H9 (cell line): ENCODE data around the gene SAP30L. TPM values are rescaled to one million over a fixed set of nuclear protein-coding genes. Genes with fewer than 3 reads are reported as not detected.

Experiments
- DNase-seq: peaks from one replicate; pipeline ENCODE4 v3.0.0-alpha.2; 2017
- H2AFZ ChIP-seq: one replicate; pipeline ENCODE4 v1.6.1; 2013; ENCODE audit warnings: mild to moderate bottlenecking, low read length, control low read depth, moderate library complexity
- H2AK5ac ChIP-seq: 2 replicates; pipeline ENCODE4 v1.6.1; 2013; ENCODE audit warnings: low read length, control low read depth, mixed read lengths; ENCODE audit not compliant: insufficient read length
- H2BK120ac ChIP-seq: one replicate; pipeline ENCODE4 v1.6.1; 2013; ENCODE audit warnings: low read depth, mild to moderate bottlenecking, low read length, control low read depth, inconsistent platforms; ENCODE audit not compliant: poor library complexity, severe bottlenecking
- H2BK12ac ChIP-seq: 2 replicates; pipeline ENCODE4 v1.6.1; 2013; ENCODE audit warnings: low read length, control low read depth, mixed read lengths, low read depth; ENCODE audit not compliant: insufficient read length
- H2BK15ac ChIP-seq: 2 replicates; pipeline ENCODE4 v1.6.1; 2013; ENCODE audit warnings: low read depth, low read length, control low read depth
- H2BK20ac ChIP-seq: one replicate; pipeline ENCODE4 v1.6.1; 2013; ENCODE audit warnings: low read depth, mild to moderate bottlenecking, low read length, control low read depth, inconsistent platforms; ENCODE audit not compliant: poor library complexity, severe bottlenecking
- H2BK5ac ChIP-seq: 2 replicates; pipeline ENCODE4 v1.6.1; 2013; ENCODE audit warnings: low read length, control low read depth, mixed read lengths; ENCODE audit not compliant: insufficient read length
- H3K14ac ChIP-seq: 2 replicates; pipeline ENCODE4 v1.6.1; 2013; ENCODE audit warnings: low read length, control low read depth; ENCODE audit not compliant: insufficient read depth
- H3K18ac ChIP-seq: 2 replicates; pipeline ENCODE4 v1.6.1; 2013; ENCODE audit warnings: low read depth, mild to moderate bottlenecking, mixed read lengths, low read length, control low read depth; ENCODE audit not compliant: insufficient read length
- H3K23ac ChIP-seq: 2 replicates; pipeline ENCODE4 v1.6.1; 2013; ENCODE audit warnings: low read length, control low read depth, mixed read lengths, low read depth; ENCODE audit not compliant: insufficient read length
- H3K23me2 ChIP-seq: 2 replicates; pipeline ENCODE4 v1.6.1; 2013; ENCODE audit warnings: low read depth, mild to moderate bottlenecking, mixed read lengths, low read length, control low read depth; ENCODE audit not compliant: insufficient read length, poor library complexity, severe bottlenecking
- H3K27ac ChIP-seq: 2 replicates; pipeline ENCODE4 v1.5.1; 2013; ENCODE audit warnings: low read length, control low read depth, mixed read lengths, low read depth; ENCODE audit not compliant: insufficient read length
- H3K27me3 ChIP-seq: 2 replicates; pipeline ENCODE4 v1.6.1; 2013; ENCODE audit warnings: low read length, control low read depth, inconsistent platforms; ENCODE audit not compliant: insufficient read depth
- H3K4ac ChIP-seq: 2 replicates; pipeline ENCODE4 v1.6.1; 2013; ENCODE audit warnings: low read depth, mild to moderate bottlenecking, control low read depth, inconsistent platforms, low read length, moderate library complexity
- H3K4me1 ChIP-seq: 2 replicates; pipeline ENCODE4 v1.6.1; 2013; ENCODE audit warnings: low read length, control low read depth, inconsistent platforms; ENCODE audit not compliant: insufficient read depth
- H3K4me2 ChIP-seq: 2 replicates; pipeline ENCODE4 v1.6.1; 2013; ENCODE audit warnings: low read length, control low read depth, mixed read lengths; ENCODE audit not compliant: insufficient read length, insufficient read depth
- H3K56ac ChIP-seq: 2 replicates; pipeline ENCODE4 v1.6.1; 2013; ENCODE audit warnings: low read depth, mild to moderate bottlenecking, mixed read lengths, low read length, control low read depth; ENCODE audit not compliant: insufficient read length
- H3K79me1 ChIP-seq: 2 replicates; pipeline ENCODE4 v1.6.1; 2013; ENCODE audit warnings: low read depth, mild to moderate bottlenecking, moderate library complexity, low read length, control low read depth, inconsistent platforms; ENCODE audit not compliant: insufficient read depth, poor library complexity, severe bottlenecking
- H3K79me2 ChIP-seq: 2 replicates; pipeline ENCODE4 v1.6.1; 2013; ENCODE audit warnings: low read length, control low read depth, inconsistent platforms; ENCODE audit not compliant: insufficient read depth
- H3K9ac ChIP-seq: 2 replicates; pipeline ENCODE4 v1.6.1; 2013; ENCODE audit warnings: low read length, control low read depth, mixed read lengths; ENCODE audit not compliant: insufficient read length; ENCODE audit errors: extremely low read depth
- H3K9me3 ChIP-seq: one replicate; pipeline ENCODE4 v1.6.1; 2013; ENCODE audit warnings: low read depth, low read length, inconsistent platforms; ENCODE audit not compliant: control insufficient read depth
- H3T11ph ChIP-seq: one replicate; pipeline ENCODE4 v1.6.1; 2013; ENCODE audit warnings: mild to moderate bottlenecking, low read length, control low read depth, inconsistent platforms
- H4K20me1 ChIP-seq: one replicate; pipeline ENCODE4 v1.6.1; 2013; ENCODE audit not compliant: control insufficient read depth, insufficient read length, insufficient read depth
- H4K5ac ChIP-seq: 2 replicates; pipeline ENCODE4 v1.6.1; 2013; ENCODE audit warnings: low read depth, mild to moderate bottlenecking, mixed read lengths, low read length, control low read depth; ENCODE audit not compliant: insufficient read length
- H4K8ac ChIP-seq: replicated peaks from 2 replicates; pipeline ENCODE4 v1.6.1; 2013; ENCODE audit warnings: low read length, control low read depth, mixed read lengths, low read depth; ENCODE audit not compliant: insufficient read length
- H4K91ac ChIP-seq: 2 replicates; pipeline ENCODE4 v1.6.1; 2013; ENCODE audit warnings: low read depth, mild to moderate bottlenecking, moderate library complexity, mixed read lengths, low read length, control low read depth; ENCODE audit not compliant: insufficient read length
- H3K27ac Mint-ChIP-seq, 3 experiments: 2 replicates in 2 of 3; 3 replicates in 1 of 3; pipeline ENCODE4 v1.8.0; 2020 to 2021; ENCODE audit warnings: mixed read lengths in 3 of 3, mild to moderate bottlenecking in 1 of 3, moderate library complexity in 1 of 3
- H3K27me3 Mint-ChIP-seq: 2 replicates; pipeline ENCODE4 v1.8.0; 2021; ENCODE audit warnings: low read depth, mild to moderate bottlenecking, moderate library complexity, mixed read lengths
- H3K36me3 Mint-ChIP-seq, 3 experiments: 2 replicates in 2 of 3; 3 replicates in 1 of 3; pipeline ENCODE4 v1.8.0; 2020 to 2021; ENCODE audit warnings: low read depth in 3 of 3, mixed read lengths in 3 of 3; ENCODE audit not compliant: insufficient read depth in 1 of 3
- H3K4me1 Mint-ChIP-seq, 2 experiments: 2 replicates each; pipeline ENCODE4 v1.8.0; 2020; ENCODE audit warnings: mixed read lengths in 2 of 2
- H3K4me3 Mint-ChIP-seq, 2 experiments: 2 replicates in 1 of 2; 3 replicates in 1 of 2; pipeline ENCODE4 v1.8.0; 2020 to 2021; ENCODE audit warnings: mild to moderate bottlenecking in 2 of 2, mixed read lengths in 2 of 2, moderate library complexity in 1 of 2
- H3K9me3 Mint-ChIP-seq, 2 experiments: 2 replicates in 1 of 2; 3 replicates in 1 of 2; pipeline ENCODE4 v1.8.0; 2020; ENCODE audit warnings: mild to moderate bottlenecking in 2 of 2, mixed read lengths in 2 of 2, moderate library complexity in 1 of 2
- WGBS: extraction: QIAGEN DNeasy Blood & Tissue Kit; methylation state at CpG from one replicate; pipeline ENCODE4 v1.1.7; 2013; ENCODE audit warnings: missing lambda C conversion rate, low lambda C conversion rate, mixed read lengths; ENCODE audit not compliant: insufficient read length; ENCODE audit errors: extremely low coverage; 5-methylcytosine and 5-hydroxymethylcytosine counted together
- total RNA-seq: library from RNA; stranded (reverse); gene quantifications from 2 replicates; pipeline ENCODE4 v1.2.1, GENCODE V29; 2021
- TF ChIP-seq, protein P1 (sequence below): fragments of 200-600 bp; sonication (generic); conservative IDR thresholded peaks from 3 replicates; pipeline ENCODE4 v1.8.0; 2021; ENCODE audit warnings: antibody characterized with exemption, mild to moderate bottlenecking

Gene SAP30L
- total RNA-seq, 1 experiment from 2014 or later: 25.0 TPM

DNA sequence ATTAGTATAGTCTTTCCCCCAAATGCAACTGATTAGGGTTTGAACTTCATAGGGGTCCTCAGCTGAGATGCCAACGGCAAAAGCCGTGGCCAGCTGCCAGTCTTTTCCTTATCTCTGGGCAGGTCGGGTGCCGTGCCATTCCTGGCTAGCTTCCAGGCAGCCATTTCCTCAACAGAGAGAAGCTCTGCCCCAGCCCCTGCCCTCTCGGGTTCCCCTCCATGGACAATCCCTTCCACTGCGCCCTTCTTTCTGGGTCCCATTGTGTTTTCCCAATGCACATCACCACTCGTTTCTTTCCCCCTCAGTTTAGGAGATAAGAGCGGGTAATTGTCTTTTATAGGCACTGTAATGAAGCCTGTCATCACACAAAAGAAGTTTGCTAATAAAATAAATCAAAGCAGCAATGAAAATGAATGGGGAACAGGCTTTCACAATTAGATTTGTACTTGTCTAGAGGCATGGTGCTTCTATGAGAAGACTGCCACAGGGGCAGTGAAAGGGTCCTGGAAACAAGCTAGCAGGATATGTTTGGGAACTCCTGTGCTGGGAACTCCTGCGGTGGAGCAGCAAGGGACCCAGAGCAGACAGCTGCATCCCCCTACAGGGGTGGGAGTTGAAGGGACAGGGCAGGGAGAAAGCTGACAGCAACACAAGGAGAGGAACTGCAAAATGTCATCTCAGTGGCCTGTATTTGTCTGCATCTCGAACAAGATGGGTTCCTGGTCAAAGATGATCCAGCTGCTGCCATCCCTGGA is 48.0 kb upstream of the SAP30L start:
- no peak overlapping the region for H2BK5ac ChIP-seq
- H2BK15ac ChIP-seq: no peak overlapping the region
- no peak overlapping the region for H2BK120ac ChIP-seq
- no peaks in the 10 kb centered on the region for H3K9me3 ChIP-seq
- no peaks in the 10 kb centered on the region for H3K23me2 ChIP-seq
- no peak overlapping the region for H2BK20ac ChIP-seq
- no peak overlapping the region for H3K4ac ChIP-seq
- H3K18ac ChIP-seq: no peak overlapping the region
- no peak overlapping the region for H4K5ac ChIP-seq
- Mint-ChIP-seq H3K9me3 (no peaks in the 10 kb centered on the region), H3K27ac (peak overlapping the region in 2 of 3 experiments; percentile 87 to 89; a peak in 3 of 7 replicates), H3K4me3 (no peak overlapping the region), H3K4me1 (peaks cover 23 to 25% of the 10 kb centered on the region in 2 experiments), H3K27me3 (peaks cover 4% of the 10 kb centered on the region; the same call in 1 of the 2 replicates), H3K36me3 (peaks cover 0 to 15% (median under 1%) of the 10 kb centered on the region in 3 experiments; a peak in 3 of 7 replicates)
- H3K4me1 ChIP-seq: peaks cover 2% of the 10 kb centered on the region; the same call in 1 of the 2 replicates
- TF ChIP-seq, protein P1, sequence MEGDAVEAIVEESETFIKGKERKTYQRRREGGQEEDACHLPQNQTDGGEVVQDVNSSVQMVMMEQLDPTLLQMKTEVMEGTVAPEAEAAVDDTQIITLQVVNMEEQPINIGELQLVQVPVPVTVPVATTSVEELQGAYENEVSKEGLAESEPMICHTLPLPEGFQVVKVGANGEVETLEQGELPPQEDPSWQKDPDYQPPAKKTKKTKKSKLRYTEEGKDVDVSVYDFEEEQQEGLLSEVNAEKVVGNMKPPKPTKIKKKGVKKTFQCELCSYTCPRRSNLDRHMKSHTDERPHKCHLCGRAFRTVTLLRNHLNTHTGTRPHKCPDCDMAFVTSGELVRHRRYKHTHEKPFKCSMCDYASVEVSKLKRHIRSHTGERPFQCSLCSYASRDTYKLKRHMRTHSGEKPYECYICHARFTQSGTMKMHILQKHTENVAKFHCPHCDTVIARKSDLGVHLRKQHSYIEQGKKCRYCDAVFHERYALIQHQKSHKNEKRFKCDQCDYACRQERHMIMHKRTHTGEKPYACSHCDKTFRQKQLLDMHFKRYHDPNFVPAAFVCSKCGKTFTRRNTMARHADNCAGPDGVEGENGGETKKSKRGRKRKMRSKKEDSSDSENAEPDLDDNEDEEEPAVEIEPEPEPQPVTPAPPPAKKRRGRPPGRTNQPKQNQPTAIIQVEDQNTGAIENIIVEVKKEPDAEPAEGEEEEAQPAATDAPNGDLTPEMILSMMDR: no peak
- H3T11ph ChIP-seq: no peak overlapping the region
- no peak overlapping the region for H3K56ac ChIP-seq
- no peak overlapping the region for H3K27ac ChIP-seq
- no peaks in the 10 kb centered on the region for H3K79me2 ChIP-seq
- no peaks in the 10 kb centered on the region for H4K20me1 ChIP-seq
- H2AFZ ChIP-seq: no peak overlapping the region
- no peaks in the 10 kb centered on the region for H3K79me1 ChIP-seq
- WGBS: no CpG with 5 or more reads among the region's 10 CpGs
- no peaks in the 10 kb centered on the region for H3K27me3 ChIP-seq
- H4K91ac ChIP-seq: no peak overlapping the region
- no peak overlapping the region for H3K23ac ChIP-seq
- H3K14ac ChIP-seq: no peak overlapping the region
- no peak for DNase-seq
- no peak overlapping the region for H2BK12ac ChIP-seq
- H2AK5ac ChIP-seq: no peak overlapping the region
- H3K4me2 ChIP-seq: no peak overlapping the region
- H3K9ac ChIP-seq: no peak overlapping the region
- H4K8ac ChIP-seq: no peak overlapping the region
